SU-DHL-6 (cell line): ENCODE measurements around the gene MAP4.

ENCODE experiments used
- H2AFZ ChIP-seq: fragments of 200-600 bp; sonication (generic); 2 replicates; pipeline ENCODE4 v1.6.1; 2014; ENCODE audit warnings: low read depth, mild to moderate bottlenecking, moderate library complexity, mixed read lengths, antibody characterized with exemption, low read length; ENCODE audit not compliant: severe bottlenecking
- H3F3A ChIP-seq: fragments of 200-600 bp; shearing (Covaris generic); 2 replicates; pipeline ENCODE4 v1.6.0; 2016; ENCODE audit warnings: antibody characterized with exemption, mild to moderate bottlenecking; ENCODE audit not compliant: insufficient read depth
- H3K27ac ChIP-seq: fragments of 200-600 bp; sonication (generic); 2 replicates; pipeline ENCODE4 v1.5.1; 2016; ENCODE audit warnings: low read depth, mild to moderate bottlenecking, low read length, moderate library complexity, mixed read lengths
- H3K27me3 ChIP-seq: fragments of 200-600 bp; sonication (generic), shearing (Covaris generic); 2 replicates; pipeline ENCODE4 v1.6.0; 2014; ENCODE audit warnings: mild to moderate bottlenecking, low read length
- H3K36me3 ChIP-seq: fragments of 200-600 bp; sonication (generic); 2 replicates; pipeline ENCODE4 v1.6.1; 2014; ENCODE audit warnings: mild to moderate bottlenecking, low read length, mixed read lengths
- H3K4me2 ChIP-seq: fragments of 300-600, 200-600 bp; shearing (Covaris generic), sonication (generic); 2 replicates; pipeline ENCODE4 v1.6.0; 2014; ENCODE audit warnings: low read length, low read depth, mild to moderate bottlenecking; ENCODE audit not compliant: poor library complexity, severe bottlenecking
- H3K4me3 ChIP-seq: fragments of 200-600 bp; sonication (generic); 2 replicates; pipeline ENCODE4 v1.5.1; 2014; ENCODE audit warnings: antibody characterized with exemption, low read length, mild to moderate bottlenecking, mixed read lengths; ENCODE audit not compliant: insufficient read depth, poor library complexity, severe bottlenecking
- H3K79me2 ChIP-seq: fragments of 200-600 bp; sonication (generic); 2 replicates; pipeline ENCODE4 v1.6.1; 2014; ENCODE audit warnings: mild to moderate bottlenecking, low read length, moderate library complexity; ENCODE audit not compliant: insufficient read depth
- H3K9ac ChIP-seq: fragments of 200-600 bp; sonication (generic); 2 replicates; pipeline ENCODE4 v1.7.0; 2014; ENCODE audit warnings: mild to moderate bottlenecking, low read length
- H3K9me2 ChIP-seq: fragments of 200-600 bp; sonication (generic); replicated peaks from 2 replicates; pipeline ENCODE4 v1.6.1; 2014; ENCODE audit warnings: low read length; ENCODE audit not compliant: insufficient read depth
- H3K9me3 ChIP-seq: fragments of 200-600 bp; sonication (generic); 2 replicates; pipeline ENCODE4 v1.6.1; 2014; ENCODE audit warnings: low read length, mixed read lengths; ENCODE audit not compliant: insufficient read depth
- H4K20me1 ChIP-seq: fragments of 200-600 bp; sonication (generic); 2 replicates; pipeline ENCODE4 v1.6.1; 2014; ENCODE audit warnings: low read depth, mild to moderate bottlenecking, antibody characterized with exemption, low read length, moderate library complexity, mixed read lengths
- CTCF ChIP-seq: fragments of 200-600 bp; sonication (generic); IDR thresholded peaks from one replicate; pipeline ENCODE4 v1.5.1; 2017; ENCODE audit warnings: antibody characterized with exemption, mild to moderate bottlenecking, low read length, moderate library complexity; ENCODE audit not compliant: insufficient read depth, poor library complexity, severe bottlenecking
- EZH2phosphoT487 ChIP-seq: fragments of 200-600 bp; sonication (generic), shearing (Covaris generic); conservative IDR thresholded peaks from 2 replicates; pipeline ENCODE4 v1.6.1; 2018; ENCODE audit warnings: mild to moderate bottlenecking, antibody characterized with exemption, low read length, moderate library complexity, mixed read lengths

MAP4 gene

GRCh38 chr3:47956521-47956920 is 59.7 kb downstream of the MAP4 start:
- no peaks in the 10 kb centered on the region for H3K9me3 ChIP-seq
- no peak overlapping the region for H3K4me3 ChIP-seq
- H3K79me2 ChIP-seq: no peaks in the 10 kb centered on the region
- no peak for TF ChIP-seq EZH2phosphoT487
- no peak for TF ChIP-seq CTCF
- H3F3A ChIP-seq: no peaks in the 10 kb centered on the region
- H4K20me1 ChIP-seq: no peaks in the 10 kb centered on the region
- no peak overlapping the region for H3K27ac ChIP-seq
- H3K27me3 ChIP-seq: no peaks in the 10 kb centered on the region
- no peaks in the 10 kb centered on the region for H3K36me3 ChIP-seq
- H2AFZ ChIP-seq: no peak overlapping the region
- no peak overlapping the region for H3K4me2 ChIP-seq
- no peaks in the 10 kb centered on the region for H3K9me2 ChIP-seq
- H3K9ac ChIP-seq: no peak overlapping the region

GRCh38 chr3:47954567-47954966 is 61.6 kb downstream of the MAP4 start:
- H2AFZ ChIP-seq: no peak overlapping the region
- TF ChIP-seq CTCF (no peak), EZH2phosphoT487 (no peak)
- H3K27ac ChIP-seq: no peak overlapping the region
- no peaks in the 10 kb centered on the region for H3K9me3 ChIP-seq
- no peak overlapping the region for H3K4me3 ChIP-seq
- H4K20me1 ChIP-seq: no peaks in the 10 kb centered on the region
- H3K4me2 ChIP-seq: no peak overlapping the region
- no peaks in the 10 kb centered on the region for H3K27me3 ChIP-seq
- H3F3A ChIP-seq: no peaks in the 10 kb centered on the region
- H3K9me2 ChIP-seq: no peaks in the 10 kb centered on the region
- H3K9ac ChIP-seq: no peak overlapping the region
- no peaks in the 10 kb centered on the region for H3K79me2 ChIP-seq
- no peaks in the 10 kb centered on the region for H3K36me3 ChIP-seq

GRCh38 chr3:47950453-47951169 is 65.6 kb downstream of the MAP4 start:
- H3K9me3 ChIP-seq: no peaks in the 10 kb centered on the region
- no peak overlapping the region for H3K4me3 ChIP-seq
- H3F3A ChIP-seq: no peaks in the 10 kb centered on the region
- no peak overlapping the region for H2AFZ ChIP-seq
- no peak overlapping the region for H3K9ac ChIP-seq
- no peak overlapping the region for H3K4me2 ChIP-seq
- H3K27me3 ChIP-seq: no peaks in the 10 kb centered on the region
- no peaks in the 10 kb centered on the region for H4K20me1 ChIP-seq
- no peaks in the 10 kb centered on the region for H3K9me2 ChIP-seq
- H3K27ac ChIP-seq: no peak overlapping the region
- no peaks in the 10 kb centered on the region for H3K36me3 ChIP-seq
- TF ChIP-seq EZH2phosphoT487 (no peak), CTCF (no peak)
- no peaks in the 10 kb centered on the region for H3K79me2 ChIP-seq

GRCh38 chr3:47949979-47950378 is 66.2 kb downstream of the MAP4 start:
- Histone ChIP-seq H3K27me3 (no peaks in the 10 kb centered on the region), H3K9me3 (no peaks in the 10 kb centered on the region), H3K4me3 (no peak overlapping the region), H3K4me2 (no peak overlapping the region), H3F3A (no peaks in the 10 kb centered on the region), H3K9ac (no peak overlapping the region), H4K20me1 (no peaks in the 10 kb centered on the region), H3K9me2 (no peaks in the 10 kb centered on the region), H3K79me2 (no peaks in the 10 kb centered on the region), H3K36me3 (no peaks in the 10 kb centered on the region), H2AFZ (no peak overlapping the region), H3K27ac (no peak overlapping the region)
- TF ChIP-seq CTCF (no peak), EZH2phosphoT487 (no peak)
